ENCODE results near the gene PLAAT2. TPM values are rescaled to one million over a fixed set of nuclear protein-coding genes. Genes with fewer than 3 reads are reported as not detected.
A peak's percentile ranks its signal among the peaks of the same experiment; 100 is the strongest.

PLAAT2 gene
- total and polyA plus RNA-seq, 8 donors = 5.0 to 6.0 TPM; not detected in 6

DNA sequence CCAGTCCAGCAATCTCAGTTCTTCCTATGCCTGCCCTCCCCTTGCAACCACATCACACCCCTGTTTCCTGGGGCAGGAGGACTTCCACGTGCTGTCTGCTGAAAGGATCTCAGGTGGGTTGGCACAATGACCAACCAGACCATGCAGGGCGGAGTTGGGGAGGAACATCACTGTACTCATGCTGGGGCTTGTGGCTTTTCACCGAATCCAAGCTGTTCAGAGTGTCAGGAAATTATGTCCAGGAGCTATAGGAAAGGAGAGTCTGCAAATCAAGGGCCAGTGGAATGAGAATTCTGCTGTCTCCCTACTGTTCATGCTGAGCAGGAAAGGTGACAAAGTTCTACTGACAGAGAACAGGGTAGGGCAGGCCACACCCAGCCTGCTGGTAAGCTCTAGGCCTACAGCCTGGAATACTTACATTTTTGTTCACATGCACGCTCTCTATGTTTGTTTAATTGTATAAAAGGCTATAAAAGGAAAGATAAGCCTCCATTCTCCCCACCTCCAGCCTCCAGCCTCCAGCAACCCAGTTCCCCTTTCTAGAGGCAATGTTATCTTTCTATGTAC, 1.7 kb upstream of the PLAAT2 start:
- H3K9me3 ChIP-seq = no peaks in the 10 kb centered on the region
- H3K4me1 ChIP-seq = peaks cover 9 to 37% of the 10 kb centered on the region in 2 donors
- H3K27ac ChIP-seq = peak overlapping the region; percentile 70 to 72
- H3K27me3 ChIP-seq = no peaks in the 10 kb centered on the region
- DNase-seq = peak in 1 of 4 donors; percentile 49
- no peaks in the 10 kb centered on the region for H3K36me3 ChIP-seq
- ATAC-seq = peak; percentile 63
- TF ChIP-seq CTCF (IDR thresholded peaks at IDR 0.05) = no peak
- no peak overlapping the region for H3K4me3 ChIP-seq
- intact Hi-C loops (cut with DNase I) = no loop called here

- Histone ChIP-seq H3K4me3 (no peak overlapping the region), H3K27ac (peak overlapping the region in 1 of 2 donors; percentile 70), H3K9me3 (no peaks in the 10 kb centered on the region), H3K36me3 (no peaks in the 10 kb centered on the region), H3K4me1 (peaks cover 10 to 39% of the 10 kb centered on the region in 2 donors), H3K27me3 (no peaks in the 10 kb centered on the region)
- ATAC-seq (no peak), DNase-seq (no peak)
- intact Hi-C loops (cut with DNase I) = no loop called here
- TF ChIP-seq CTCF (IDR thresholded peaks at IDR 0.05) = no peak
Measured at GRCh38 chr11:63564056-63564774, 1.0 kb upstream of the PLAAT2 start.

DNA sequence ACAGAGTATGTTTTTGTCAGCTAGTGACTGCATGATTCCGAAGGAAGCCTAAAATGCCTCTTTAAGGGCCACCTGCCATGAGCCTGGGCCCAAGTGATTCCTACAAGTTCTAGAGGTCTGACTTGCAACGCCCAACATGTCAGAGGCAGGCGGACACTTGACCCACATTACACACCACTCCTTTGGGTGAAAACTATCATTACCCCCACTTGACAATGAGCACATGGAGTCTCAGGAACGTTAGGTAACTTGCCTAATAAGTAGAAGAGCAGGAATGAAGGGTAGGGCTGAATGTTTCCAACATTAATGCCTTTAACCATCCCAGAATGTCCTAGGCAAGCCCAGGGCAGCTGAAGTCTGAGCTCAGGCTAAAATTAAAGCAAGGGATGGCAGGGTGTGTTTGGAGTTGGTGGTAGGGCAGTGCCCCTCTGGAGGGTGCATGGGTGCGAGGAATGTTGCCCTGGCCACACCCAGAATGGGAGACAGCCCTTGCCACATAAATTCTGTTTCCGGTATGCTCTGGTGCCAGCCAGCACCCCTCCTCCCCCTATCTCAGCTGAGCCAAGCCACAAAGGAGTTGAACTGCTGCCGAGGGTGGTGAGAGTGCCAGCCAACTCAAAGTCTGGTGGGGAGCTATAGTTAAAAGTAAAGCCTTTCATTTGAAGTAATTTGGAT, 2.5 kb downstream of the PLAAT2 start:
- Histone ChIP-seq H3K36me3 (no peaks in the 10 kb centered on the region), H3K27me3 (no peaks in the 10 kb centered on the region), H3K4me3 (no peak overlapping the region), H3K4me1 (peaks cover 5 to 23% of the 10 kb centered on the region in 2 donors), H3K27ac (peak overlapping the region; percentile 70 to 84), H3K9me3 (no peaks in the 10 kb centered on the region)
- ATAC-seq (peak; percentile 73), DNase-seq (peak in 1 of 4 donors; percentile 76)
- intact Hi-C loops (cut with DNase I) = no loop called here
- TF ChIP-seq CTCF (IDR thresholded peaks at IDR 0.05) = no peak

DNA sequence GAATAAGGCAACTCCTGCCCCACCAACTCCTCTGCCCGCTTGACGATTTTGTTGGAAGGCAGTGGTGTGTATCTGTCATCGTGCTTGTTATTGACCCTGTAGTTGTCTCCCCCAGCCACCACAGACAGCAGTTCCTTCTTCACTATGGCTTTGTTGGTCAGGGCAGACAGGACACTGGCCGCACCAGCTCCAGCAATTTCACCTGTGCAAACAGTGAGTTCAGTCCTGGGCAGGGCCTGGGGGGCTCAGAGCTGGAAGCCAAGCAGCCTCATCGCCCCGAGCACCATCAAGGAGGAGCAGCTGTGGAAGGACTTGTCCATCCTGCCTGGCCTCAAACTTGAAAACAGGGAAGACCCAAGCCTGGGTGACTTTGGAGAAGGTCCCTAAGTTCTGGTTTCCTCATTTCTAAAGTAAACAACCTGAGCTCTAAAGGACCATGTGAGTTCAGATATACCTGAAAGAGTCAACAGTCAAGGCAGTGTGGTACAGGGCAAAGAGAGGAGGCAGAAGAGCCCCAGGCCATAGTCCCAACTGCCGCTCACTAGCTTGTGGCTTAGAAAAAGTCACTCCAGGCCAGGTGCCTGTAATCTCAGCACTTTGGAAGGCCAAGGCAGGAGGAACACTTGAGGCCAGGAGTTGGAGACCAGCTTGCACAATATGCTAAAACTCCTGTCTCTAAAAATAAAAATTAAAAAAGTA, 4.6 kb downstream of the PLAAT2 start:
- no peak for TF ChIP-seq CTCF (IDR thresholded peaks at IDR 0.05)
- no peaks in the 10 kb centered on the region for H3K9me3 ChIP-seq
- H3K36me3 ChIP-seq = no peaks in the 10 kb centered on the region
- H3K27me3 ChIP-seq = no peaks in the 10 kb centered on the region
- intact Hi-C loops (cut with DNase I) = no loop called here
- ATAC-seq (peak; percentile 46), DNase-seq (no peak)
- H3K27ac ChIP-seq = peak overlapping the region; percentile 33 to 42
- peaks cover 5 to 24% of the 10 kb centered on the region in 2 donors for H3K4me1 ChIP-seq
- H3K4me3 ChIP-seq = no peak overlapping the region
